Dendritic cell treated with granulocyte-macrophage colony-stimulating factor and Interleukin-4, amounts not matched to agents 40 ng/mL and 50 ng/mL, for 4 days (primary cell): ENCODE results near the gene LIF.
"Not testable (repeated sequence)": the region's sequence is repeated elsewhere in the genome, so short reads cannot be mapped to it uniquely, and the experiment has no call there.

Experiments used
- H3K27ac Mint-ChIP-seq: one replicate; pipeline ENCODE4 v1.8.0; 2022; ENCODE audit warnings: mild to moderate bottlenecking, mixed read lengths
- H3K27me3 Mint-ChIP-seq: one replicate; pipeline ENCODE4 v1.8.0; 2022; ENCODE audit warnings: mild to moderate bottlenecking, mixed read lengths
- H3K36me3 Mint-ChIP-seq: one replicate; pipeline ENCODE4 v1.8.0; 2022; ENCODE audit warnings: low read depth, mixed read lengths
- H3K4me1 Mint-ChIP-seq: one replicate; pipeline ENCODE4 v1.8.0; 2022; ENCODE audit warnings: low read depth, mixed read lengths
- H3K4me3 Mint-ChIP-seq: one replicate; pipeline ENCODE4 v1.8.0; 2022; ENCODE audit warnings: mild to moderate bottlenecking, moderate library complexity, mixed read lengths
- H3K9me3 Mint-ChIP-seq: one replicate; pipeline ENCODE4 v1.8.0; 2022; ENCODE audit warnings: mixed read lengths
- intact Hi-C: fragments of 100-400 bp; cut with micrococcal nuclease; formaldehyde crosslinking; loops from one replicate; pipeline ENCODE4 v1.15.0; 2022

Gene LIF

DNA sequence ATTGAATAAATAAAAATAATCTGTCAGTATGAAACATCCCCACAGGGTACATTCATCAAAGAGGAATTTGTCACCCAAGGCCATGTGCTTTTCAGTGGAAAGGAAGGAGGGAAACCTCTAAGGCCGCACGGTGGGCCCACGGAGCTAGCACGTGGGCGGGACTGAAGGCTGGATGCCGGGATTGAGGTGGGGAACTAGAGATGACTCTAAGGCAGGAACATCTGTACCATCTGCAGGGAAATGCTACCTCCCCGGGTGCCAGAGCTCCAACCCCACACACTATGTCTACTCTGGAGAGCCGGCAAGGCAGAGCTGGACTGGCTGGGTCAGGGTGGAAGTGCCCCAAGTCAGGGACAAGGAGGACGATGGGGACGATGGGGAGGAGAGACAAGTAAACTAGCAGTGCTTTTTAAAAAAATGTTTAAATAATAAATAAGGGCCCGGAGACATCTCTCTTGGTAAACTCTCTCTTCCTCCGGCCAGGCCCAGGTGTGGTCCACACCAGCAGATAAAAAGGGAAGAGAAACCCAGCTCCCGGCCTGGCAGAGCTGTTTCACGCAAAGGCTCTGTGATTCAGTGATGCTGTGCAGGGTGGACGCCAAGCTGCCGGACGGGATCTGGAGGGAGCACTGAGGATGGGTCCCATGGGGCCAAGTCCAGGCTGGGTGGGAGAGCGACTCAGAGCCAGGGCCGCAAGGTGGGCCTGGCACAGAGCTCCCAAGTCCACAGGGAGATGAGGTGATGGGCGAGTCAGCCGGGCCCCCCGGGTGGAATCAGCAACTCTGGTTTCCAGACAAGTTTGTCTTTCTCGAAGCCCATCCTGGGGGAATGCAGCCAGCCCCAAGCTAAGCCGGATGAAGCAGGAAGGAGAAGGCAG, 5.8 kb downstream of the LIF start:
- H3K9me3 Mint-ChIP-seq = peaks cover 10% of the 10 kb centered on the region
- H3K27me3 Mint-ChIP-seq = peaks cover 40% of the 10 kb centered on the region
- no peaks in the 10 kb centered on the region for H3K36me3 Mint-ChIP-seq
- no peak overlapping the region for H3K27ac Mint-ChIP-seq
- H3K4me3 Mint-ChIP-seq = no peak overlapping the region
- peaks cover 5% of the 10 kb centered on the region for H3K4me1 Mint-ChIP-seq
- intact Hi-C loops = no loop called here

DNA sequence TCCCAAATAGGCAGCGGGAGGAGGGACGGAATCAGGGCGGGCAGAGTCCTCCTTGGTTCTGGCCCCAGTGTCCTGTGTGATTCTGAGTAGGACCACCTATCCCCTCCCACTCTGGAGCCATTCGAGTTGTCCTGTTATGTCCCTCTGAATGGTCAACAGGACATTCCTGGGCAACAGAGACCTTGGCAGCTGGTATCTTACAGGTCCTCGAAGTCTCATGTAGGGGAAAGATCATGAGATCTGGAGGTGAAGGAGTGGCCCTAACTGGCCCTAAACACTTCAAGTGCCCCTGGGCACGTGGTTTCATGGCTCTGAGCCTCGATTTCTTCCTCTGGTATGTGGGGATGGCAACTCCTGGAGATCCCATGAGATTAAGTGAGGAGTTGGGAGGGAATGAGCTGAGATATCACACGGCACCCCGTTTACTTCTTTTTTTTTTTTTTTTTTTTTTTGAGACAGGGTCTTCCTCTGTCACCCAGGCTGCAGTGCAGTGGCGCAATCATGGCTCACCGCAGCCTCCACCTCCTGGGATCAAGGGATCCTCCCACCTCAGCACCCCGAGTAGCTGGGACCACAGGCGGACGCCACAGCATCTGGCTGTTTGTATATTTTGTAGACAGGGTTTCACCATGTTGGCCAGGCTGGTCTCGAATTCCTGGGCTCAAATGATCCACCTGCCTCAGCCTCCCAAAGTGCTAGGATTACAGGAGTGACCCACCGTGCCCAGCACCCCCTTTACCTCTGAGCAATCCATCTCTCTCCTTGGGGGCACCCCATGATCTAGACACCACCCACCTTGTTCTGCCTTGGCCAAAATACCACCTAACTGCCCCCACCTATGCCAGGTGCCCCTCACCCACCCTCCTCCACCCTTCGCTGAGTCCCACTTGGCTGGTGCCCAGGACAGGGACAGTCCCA, 6.8 kb downstream of the LIF start:
- H3K9me3 Mint-ChIP-seq = peaks cover 10% of the 10 kb centered on the region
- H3K36me3 Mint-ChIP-seq = no peaks in the 10 kb centered on the region
- H3K4me1 Mint-ChIP-seq = no peaks in the 10 kb centered on the region
- peaks cover 30% of the 10 kb centered on the region for H3K27me3 Mint-ChIP-seq
- intact Hi-C loops = no loop called here
- H3K4me3 Mint-ChIP-seq = no peak overlapping the region
- H3K27ac Mint-ChIP-seq = no peak overlapping the region

DNA sequence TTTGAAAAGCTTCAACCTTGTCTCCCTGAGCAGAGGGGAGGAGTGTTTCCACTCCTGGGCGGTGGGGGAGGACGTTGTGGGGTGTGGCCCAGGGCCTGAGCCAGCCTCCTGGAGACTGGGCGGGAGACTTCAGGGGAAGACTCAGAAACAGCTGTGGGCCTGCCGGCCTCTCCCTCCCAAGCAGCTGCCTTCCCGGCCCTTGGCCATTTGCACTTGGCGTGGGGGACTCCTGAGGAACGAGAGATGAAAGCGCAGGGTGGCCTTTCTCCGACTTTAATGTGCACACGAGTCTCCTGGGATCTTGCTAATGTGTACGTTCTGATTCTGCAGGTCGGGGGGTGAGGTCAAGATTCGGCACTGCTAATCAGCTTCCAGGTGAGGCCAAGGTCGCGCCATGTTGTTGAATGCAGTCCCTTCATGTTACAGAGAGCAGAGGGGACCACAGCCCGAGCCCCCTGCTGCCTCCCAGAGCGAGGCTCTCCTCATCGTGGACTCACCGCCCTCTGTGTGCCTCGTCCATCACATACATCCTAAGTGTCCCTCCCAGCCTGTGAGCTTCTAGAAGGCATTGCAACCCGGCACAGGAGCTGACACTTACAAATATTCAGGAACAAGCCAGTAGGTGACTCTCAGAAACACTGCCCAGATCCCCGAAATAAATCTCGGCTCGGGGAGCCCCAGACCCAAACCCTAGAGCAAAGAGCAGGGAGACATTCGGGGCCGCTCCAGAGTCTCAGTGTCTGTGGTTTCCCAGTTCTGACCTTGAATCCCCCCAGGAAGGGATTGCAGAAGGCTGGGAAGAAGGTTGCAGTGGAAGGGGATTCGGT, 7.7 kb downstream of the LIF start:
- Mint-ChIP-seq H3K27me3 (peaks cover 21% of the 10 kb centered on the region), H3K4me3 (no peak overlapping the region), H3K27ac (no peak overlapping the region), H3K9me3 (peaks cover 10% of the 10 kb centered on the region), H3K36me3 (no peaks in the 10 kb centered on the region), H3K4me1 (no peaks in the 10 kb centered on the region)
- intact Hi-C loops = no loop called here

DNA sequence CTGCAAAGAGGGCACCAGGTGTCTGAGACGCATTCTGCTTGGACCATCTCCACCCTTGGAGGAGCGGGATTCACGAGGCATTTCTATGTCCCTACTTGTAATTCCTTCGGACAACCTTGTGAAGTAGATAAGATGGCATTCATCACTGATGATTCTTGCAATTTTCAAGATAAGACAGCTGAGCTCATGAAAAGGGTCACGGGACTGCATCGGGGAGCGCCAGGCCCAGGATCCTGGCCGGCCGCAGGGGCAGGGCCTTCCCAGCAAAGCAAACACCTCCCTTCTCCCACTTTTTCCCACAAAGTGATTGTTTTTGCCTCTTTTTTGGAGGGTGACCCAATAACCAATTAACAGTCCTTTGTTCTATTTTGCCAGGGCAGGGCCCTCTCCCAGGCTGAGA, 8.4 kb downstream of the LIF start:
- Mint-ChIP-seq H3K27ac (no peak overlapping the region), H3K4me1 (no peaks in the 10 kb centered on the region), H3K36me3 (no peaks in the 10 kb centered on the region), H3K4me3 (no peak overlapping the region), H3K9me3 (peaks cover 10% of the 10 kb centered on the region), H3K27me3 (peaks cover 18% of the 10 kb centered on the region)
- intact Hi-C loops = no loop called here

DNA sequence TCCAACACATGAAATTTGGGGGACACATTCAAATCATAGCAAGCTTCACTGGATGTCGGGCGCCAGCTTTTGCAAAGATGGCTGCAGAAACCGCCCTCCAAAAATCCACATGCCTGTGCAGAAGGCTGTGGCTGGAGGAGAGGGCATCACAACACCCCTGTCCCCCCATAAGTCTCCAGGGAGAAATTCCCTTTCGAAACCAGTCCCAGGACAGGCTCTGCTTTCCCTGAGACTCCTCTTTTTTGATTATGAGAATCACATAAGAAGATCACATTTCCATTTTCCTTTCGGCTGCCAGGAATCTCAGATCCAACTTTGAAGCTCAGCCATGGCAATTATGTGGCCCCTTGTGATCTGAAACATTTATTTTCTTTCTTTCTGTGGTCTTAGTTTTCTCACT, 9.7 kb downstream of the LIF start:
- Mint-ChIP-seq H3K27me3 (peaks cover 17% of the 10 kb centered on the region), H3K4me3 (no peak overlapping the region), H3K9me3 (peaks cover 10% of the 10 kb centered on the region), H3K36me3 (no peaks in the 10 kb centered on the region), H3K27ac (no peak overlapping the region), H3K4me1 (no peaks in the 10 kb centered on the region)
- intact Hi-C loops = no loop called here

DNA sequence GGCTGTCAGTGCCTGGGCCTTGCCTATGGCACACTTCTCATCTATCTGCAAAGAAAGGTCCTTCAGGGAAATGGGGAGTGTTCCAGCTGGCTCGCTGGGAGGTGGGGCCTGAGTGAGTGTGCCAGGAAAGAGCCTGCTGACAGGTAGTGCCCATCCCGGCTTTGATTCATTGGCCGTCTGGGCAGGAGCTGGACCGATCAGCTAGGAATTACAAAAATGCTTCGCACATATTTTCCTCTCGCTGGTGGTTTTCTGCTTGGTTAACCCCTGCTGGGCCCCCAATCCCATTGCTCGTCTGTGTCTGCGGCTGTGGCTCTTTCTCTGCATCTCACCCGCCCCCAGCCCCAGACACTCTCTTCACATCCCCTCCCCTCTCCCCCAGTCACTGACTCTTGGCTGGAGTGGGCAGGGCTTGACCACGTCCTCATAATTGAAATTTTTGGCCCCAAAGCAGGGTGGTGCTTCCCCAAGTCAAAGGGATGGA, 10.8 kb downstream of the LIF start:
- intact Hi-C loops = no loop called here
- Mint-ChIP-seq H3K4me3 (no peak overlapping the region), H3K4me1 (no peaks in the 10 kb centered on the region), H3K27me3 (peaks cover 10% of the 10 kb centered on the region), H3K9me3 (peaks cover 10% of the 10 kb centered on the region), H3K27ac (no peak overlapping the region), H3K36me3 (no peaks in the 10 kb centered on the region)

DNA sequence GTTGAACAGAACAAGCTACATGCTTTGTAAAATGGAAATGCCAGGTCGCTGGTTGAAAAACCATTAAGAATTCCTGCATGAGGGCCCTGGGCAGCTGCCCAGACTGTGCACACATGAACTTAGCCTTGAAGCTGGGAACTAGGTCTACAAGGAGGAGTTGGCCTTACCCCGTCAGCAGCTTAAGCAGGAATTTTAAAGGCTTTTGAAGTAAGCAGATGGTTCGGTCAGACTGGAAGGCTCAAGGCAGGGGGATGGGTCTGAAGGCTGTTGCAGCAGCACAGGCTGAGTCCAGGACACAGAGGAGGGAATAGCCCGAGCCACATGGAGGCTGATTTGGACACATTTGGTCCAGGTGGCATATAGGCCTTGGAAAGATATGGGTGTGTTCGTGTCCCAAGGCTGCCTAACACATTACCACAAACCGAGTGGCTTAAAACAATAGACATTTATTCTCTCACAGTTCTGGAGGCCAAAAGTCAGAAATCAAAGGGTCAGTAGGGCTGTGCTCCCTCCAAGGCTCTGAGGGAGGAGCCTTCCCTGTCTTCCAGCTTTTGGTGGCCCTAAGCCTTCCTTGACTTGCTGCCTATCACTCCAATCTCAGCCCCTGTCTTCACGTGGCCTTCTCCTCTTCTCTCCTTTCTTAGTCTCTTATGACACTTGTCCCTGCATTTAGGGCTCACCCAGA, 11.6 kb downstream of the LIF start:
- H3K9me3 Mint-ChIP-seq = peaks cover 10% of the 10 kb centered on the region
- H3K36me3 Mint-ChIP-seq = no peaks in the 10 kb centered on the region
- H3K4me1 Mint-ChIP-seq = no peaks in the 10 kb centered on the region
- H3K27me3 Mint-ChIP-seq = peaks cover 10% of the 10 kb centered on the region
- intact Hi-C loops = no loop called here
- no peak overlapping the region for H3K27ac Mint-ChIP-seq
- H3K4me3 Mint-ChIP-seq = no peak overlapping the region

DNA sequence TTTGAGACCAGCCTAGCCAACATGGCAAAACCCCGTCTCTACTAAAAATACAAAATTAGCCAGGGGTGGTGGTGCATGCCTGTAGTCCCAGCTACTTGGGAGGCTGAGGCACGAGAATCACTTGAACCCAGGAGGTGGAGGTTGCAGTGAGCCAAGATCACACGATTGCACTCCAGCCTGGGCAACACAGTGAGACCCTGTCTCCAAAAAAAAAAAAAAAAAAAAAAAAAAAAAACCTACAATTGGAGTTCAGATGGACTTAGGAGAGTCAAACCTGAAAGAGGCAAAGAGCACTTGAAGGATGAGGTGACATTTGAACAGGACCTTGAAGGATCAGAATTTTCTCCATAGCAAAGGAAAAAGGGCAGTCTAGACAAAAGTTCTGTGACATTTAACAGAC, 12.2 kb downstream of the LIF start:
- H3K4me3 Mint-ChIP-seq, H3K36me3 Mint-ChIP-seq, H3K9me3 Mint-ChIP-seq, H3K4me1 Mint-ChIP-seq, H3K27ac Mint-ChIP-seq, intact Hi-C loops: not testable (repeated sequence)
- H3K27me3 Mint-ChIP-seq = peaks cover 13% of the 10 kb centered on the region

DNA sequence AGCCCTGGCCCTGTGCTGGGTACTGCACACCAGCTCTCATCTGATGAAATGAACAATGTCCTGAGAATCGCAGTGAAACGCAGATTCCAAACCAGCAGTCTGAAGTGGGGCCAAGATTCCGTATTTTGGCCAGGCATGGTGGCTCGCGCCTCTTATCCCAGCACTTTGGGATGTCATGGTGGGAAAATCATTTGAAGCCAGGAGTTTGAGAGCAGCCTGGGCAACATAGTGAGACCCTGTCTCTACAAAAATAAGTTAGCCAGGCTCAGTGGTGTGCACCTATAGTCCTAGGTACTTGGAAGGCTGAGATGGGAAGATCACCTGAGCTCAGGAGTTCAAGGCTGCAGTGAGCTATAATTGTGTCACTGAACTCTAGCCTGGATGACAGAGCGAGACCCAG, 13.0 kb downstream of the LIF start:
- Mint-ChIP-seq H3K27ac (no peak overlapping the region), H3K27me3 (peaks cover 14% of the 10 kb centered on the region), H3K9me3 (peaks cover 10% of the 10 kb centered on the region), H3K4me1 (no peaks in the 10 kb centered on the region), H3K36me3 (no peaks in the 10 kb centered on the region), H3K4me3 (no peak overlapping the region)
- intact Hi-C loops = no loop called here

DNA sequence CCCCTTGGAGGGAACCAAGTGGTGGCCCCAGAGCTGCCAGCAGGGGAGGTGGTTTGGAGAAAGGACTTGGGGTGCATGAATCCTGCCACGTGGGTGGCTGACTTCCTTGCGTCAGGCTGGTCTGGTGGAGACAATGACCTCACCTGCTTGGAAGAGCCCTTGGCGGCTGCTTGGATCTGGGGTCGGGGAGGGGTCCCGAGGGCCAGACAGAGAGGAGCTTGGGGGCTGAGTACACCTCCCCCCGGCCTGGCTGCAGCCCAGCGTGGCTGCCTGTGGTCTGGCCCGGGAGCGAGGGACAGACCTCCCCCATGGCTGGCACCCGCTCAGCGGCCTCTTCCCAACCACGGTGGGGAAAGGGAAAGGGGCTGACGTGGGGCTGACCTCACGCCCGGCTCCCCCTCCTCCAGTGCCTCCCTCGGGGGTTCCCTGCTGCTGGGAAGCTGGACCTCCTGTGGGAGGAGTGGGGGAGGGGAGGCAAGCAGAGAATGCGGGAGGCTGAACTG, 13.8 kb downstream of the LIF start:
- intact Hi-C loops = no loop called here
- Mint-ChIP-seq H3K4me3 (no peak overlapping the region), H3K27ac (no peak overlapping the region), H3K9me3 (peaks cover 10% of the 10 kb centered on the region), H3K27me3 (peaks cover 15% of the 10 kb centered on the region), H3K36me3 (no peaks in the 10 kb centered on the region), H3K4me1 (no peaks in the 10 kb centered on the region)

DNA sequence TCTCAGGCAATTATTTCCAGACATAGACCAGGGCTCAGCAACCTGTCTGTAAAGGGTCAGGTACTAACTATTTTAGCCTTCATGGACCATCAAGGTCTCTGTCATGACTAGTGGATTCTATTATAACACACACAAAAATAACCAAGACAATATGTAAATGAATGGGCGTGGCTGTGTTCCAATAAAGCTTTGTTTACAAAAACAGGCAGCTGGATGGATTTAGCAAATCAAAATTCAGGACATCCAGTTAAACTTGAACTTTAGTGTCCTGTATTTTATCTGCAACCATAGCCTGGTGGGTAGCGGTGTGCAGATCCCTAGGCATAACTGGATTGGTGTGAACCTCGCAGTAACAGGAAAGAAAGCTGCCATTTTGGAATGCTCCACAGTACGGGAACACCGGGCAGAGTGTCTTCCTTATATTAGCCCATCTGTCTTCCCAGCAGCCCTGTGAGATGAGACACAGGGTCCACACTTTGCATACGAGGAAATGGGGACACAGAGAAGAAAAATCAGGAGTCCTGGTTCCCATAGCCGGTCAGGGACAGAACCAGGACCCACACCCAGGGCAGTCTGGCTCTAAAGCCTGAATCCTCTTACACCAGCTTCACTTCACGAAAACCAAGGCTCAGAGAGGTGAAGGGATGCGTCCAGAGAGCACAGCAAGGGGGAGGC, 15.6 kb downstream of the LIF start:
- Mint-ChIP-seq H3K27me3 (peaks cover 20% of the 10 kb centered on the region), H3K4me3 (no peak overlapping the region), H3K36me3 (no peaks in the 10 kb centered on the region), H3K27ac (no peak overlapping the region), H3K4me1 (no peaks in the 10 kb centered on the region), H3K9me3 (peaks cover 1% of the 10 kb centered on the region)
- intact Hi-C loops = no loop called here

DNA sequence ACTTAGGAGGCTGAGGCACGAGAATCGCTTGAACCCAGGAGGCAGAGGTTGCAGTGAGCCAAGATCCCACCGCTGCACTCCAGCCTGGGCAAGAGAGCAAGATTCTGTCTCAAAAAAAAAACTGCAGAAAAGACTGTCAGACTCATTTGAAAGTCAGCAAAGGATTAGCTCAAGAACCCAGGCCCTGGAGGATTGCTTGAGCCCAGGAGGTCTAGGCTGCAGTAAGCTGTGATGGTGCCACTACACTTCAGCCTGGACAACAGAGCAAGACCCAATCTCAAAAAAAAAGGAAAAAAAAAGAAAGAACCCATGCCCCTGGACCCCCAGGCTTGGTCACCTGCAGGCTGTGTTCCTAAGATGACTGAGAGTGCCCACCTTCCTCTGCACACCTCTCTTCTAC, 16.2 kb downstream of the LIF start:
- peaks cover 22% of the 10 kb centered on the region for H3K27me3 Mint-ChIP-seq
- H3K27ac Mint-ChIP-seq = no peak overlapping the region
- no peak overlapping the region for H3K4me3 Mint-ChIP-seq
- intact Hi-C loops = no loop called here
- no peaks in the 10 kb centered on the region for H3K4me1 Mint-ChIP-seq
- no peaks in the 10 kb centered on the region for H3K9me3 Mint-ChIP-seq
- H3K36me3 Mint-ChIP-seq = no peaks in the 10 kb centered on the region
